NB4 (cell line): ENCODE data around the gene SNX25.

Experiments used
- DNase-seq: peaks from one replicate; pipeline ENCODE4 v3.0.0; 2010; ENCODE audit warnings: low read depth
- H3K4me3 ChIP-seq: one replicate; pipeline ENCODE4 v1.5.1; 2011; ENCODE audit warnings: mild to moderate bottlenecking, low read depth, low read length, moderate library complexity
- MAX ChIP-seq: IDR thresholded peaks from 2 replicates; pipeline ENCODE4 v1.6.1; 2011; ENCODE audit warnings: low read depth, low read length
- MYC ChIP-seq: IDR thresholded peaks from 2 replicates; pipeline ENCODE4 v1.6.1; 2011; ENCODE audit warnings: low read depth, low read length
- POLR2A ChIP-seq: IDR thresholded peaks from 2 replicates; pipeline ENCODE4 v1.6.1; 2011; ENCODE audit warnings: mild to moderate bottlenecking; ENCODE audit not compliant: insufficient read length; ENCODE audit errors: extremely low read depth
- TF ChIP-seq, protein P1 (sequence below): IDR thresholded peaks from one replicate; pipeline ENCODE4 v1.5.1; 2012; ENCODE audit warnings: low read depth, low read length

SNX25 gene

GRCh38 chr4:185224597-185224996, 15.2 kb downstream of the SNX25 start:
- TF ChIP-seq MYC (no peak), MAX (no peak), POLR2A (no peak)
- TF ChIP-seq, protein P1, sequence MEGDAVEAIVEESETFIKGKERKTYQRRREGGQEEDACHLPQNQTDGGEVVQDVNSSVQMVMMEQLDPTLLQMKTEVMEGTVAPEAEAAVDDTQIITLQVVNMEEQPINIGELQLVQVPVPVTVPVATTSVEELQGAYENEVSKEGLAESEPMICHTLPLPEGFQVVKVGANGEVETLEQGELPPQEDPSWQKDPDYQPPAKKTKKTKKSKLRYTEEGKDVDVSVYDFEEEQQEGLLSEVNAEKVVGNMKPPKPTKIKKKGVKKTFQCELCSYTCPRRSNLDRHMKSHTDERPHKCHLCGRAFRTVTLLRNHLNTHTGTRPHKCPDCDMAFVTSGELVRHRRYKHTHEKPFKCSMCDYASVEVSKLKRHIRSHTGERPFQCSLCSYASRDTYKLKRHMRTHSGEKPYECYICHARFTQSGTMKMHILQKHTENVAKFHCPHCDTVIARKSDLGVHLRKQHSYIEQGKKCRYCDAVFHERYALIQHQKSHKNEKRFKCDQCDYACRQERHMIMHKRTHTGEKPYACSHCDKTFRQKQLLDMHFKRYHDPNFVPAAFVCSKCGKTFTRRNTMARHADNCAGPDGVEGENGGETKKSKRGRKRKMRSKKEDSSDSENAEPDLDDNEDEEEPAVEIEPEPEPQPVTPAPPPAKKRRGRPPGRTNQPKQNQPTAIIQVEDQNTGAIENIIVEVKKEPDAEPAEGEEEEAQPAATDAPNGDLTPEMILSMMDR: no peak
- no peak for DNase-seq
- H3K4me3 ChIP-seq: no peak overlapping the region

- H3K4me3 ChIP-seq: no peak overlapping the region
- DNase-seq: no peak
Observed at GRCh38 chr4:185225940-185226339, 16.5 kb downstream of the SNX25 start.

DNA sequence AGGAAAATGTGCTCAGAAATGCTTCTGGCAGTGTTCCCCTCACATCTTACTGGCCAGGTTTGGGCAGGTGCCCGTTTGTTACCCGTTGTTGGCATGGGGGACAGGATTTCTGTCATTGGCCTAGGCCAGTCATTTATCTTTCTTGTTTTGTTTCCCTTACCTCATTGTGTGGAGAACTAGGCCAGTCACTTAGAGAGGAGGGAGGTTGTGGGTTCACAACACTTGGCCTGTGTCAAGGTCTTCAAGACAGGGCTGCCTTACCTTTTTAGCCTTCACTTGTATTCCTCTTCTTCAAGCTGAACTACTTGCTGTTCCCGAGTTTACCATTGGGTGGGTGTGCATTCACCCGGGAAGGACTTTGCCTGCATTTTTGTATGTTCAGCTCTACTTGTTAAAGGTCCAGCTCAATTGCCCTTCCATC, 17.7 kb downstream of the SNX25 start:
- TF ChIP-seq, protein P1: no peak
- TF ChIP-seq POLR2A (no peak), MYC (no peak), MAX (no peak)
- no peak overlapping the region for H3K4me3 ChIP-seq
- peak; percentile 12 for DNase-seq

More at GRCh38 chr4:185225940-185226339, 16.5 kb downstream of the SNX25 start:
- TF ChIP-seq MYC: no peak
- no peak for TF ChIP-seq MAX
- no peak for TF ChIP-seq POLR2A
- TF ChIP-seq, protein P1: no peak

DNA sequence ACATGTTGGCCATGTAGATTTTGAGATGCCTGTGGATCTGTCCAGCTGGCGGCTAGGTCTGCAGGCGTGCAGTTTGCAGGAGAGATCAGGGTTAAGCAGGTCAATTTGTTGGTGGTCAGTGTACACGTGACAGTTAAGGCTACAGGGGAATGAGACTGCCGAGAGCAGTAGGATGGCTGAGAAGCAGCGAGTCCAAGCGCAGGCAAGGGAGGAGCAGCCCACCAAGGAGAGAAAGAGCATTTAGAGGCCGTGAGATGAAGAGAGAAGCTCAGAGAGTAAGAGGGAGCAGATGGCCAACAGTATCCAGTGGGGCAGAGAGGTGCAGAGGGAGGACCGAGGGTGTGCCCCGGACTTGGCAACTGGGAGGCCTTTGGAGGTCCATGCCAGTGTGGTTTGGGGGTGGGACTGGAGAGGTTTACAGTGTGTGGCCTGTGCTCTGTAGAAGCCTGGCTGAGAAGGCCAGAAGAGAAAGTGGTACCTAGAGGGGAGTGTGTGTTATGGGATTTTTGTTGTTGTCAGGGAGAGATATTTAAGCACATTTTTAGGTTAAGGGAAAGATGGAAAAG, 18.4 kb downstream of the SNX25 start:
- DNase-seq: no peak
- no peak overlapping the region for H3K4me3 ChIP-seq
- no peak for TF ChIP-seq MYC
- TF ChIP-seq, protein P1: no peak
- no peak for TF ChIP-seq MAX
- no peak for TF ChIP-seq POLR2A

- no peak for TF ChIP-seq MYC
- TF ChIP-seq, protein P1: no peak
- TF ChIP-seq POLR2A: no peak
- TF ChIP-seq MAX: no peak
- H3K4me3 ChIP-seq: no peak overlapping the region
- DNase-seq: no peak
Observed at GRCh38 chr4:185229021-185229818, 19.8 kb downstream of the SNX25 start.
